ENCODE data around the gene PGAM2. TPM values are rescaled to one million over a fixed set of nuclear protein-coding genes. Genes with fewer than 3 reads are reported as not detected.
A peak's percentile ranks its signal among the peaks of the same experiment; 100 is the strongest.

PGAM2 gene
- total RNA-seq, 4 donors from 2014 or later: 0.57 to 1.6 (median 1.3) TPM; not detected in 1

- DNase-seq: no peak
Measured at GRCh38 chr7:44045226-44046014, 19.9 kb downstream of the PGAM2 start.

GRCh38 chr7:44044315-44045225 is 20.8 kb downstream of the PGAM2 start, which contains the start of gene DBNL:
Gene DBNL (plus strand): TSS chr7:44044702. CDS start chr7:44044738, 36 bp downstream.
- TF ChIP-seq CTCF (IDR thresholded peaks at IDR 0.05): no peak
- peak in 3 of 4 donors; percentile 75 to 90 (median 87) for TF ChIP-seq POLR2A (IDR thresholded peaks at IDR 0.05)
- intact Hi-C loops (cut with DNase I): no loop called here
- no peaks in the 10 kb centered on the region for H3K9me3 ChIP-seq
- WGBS, 2 donors: 0 to 1% methylated on average over 10 to 13 of the region's 74 CpGs
- H3K27me3 ChIP-seq: no peaks in the 10 kb centered on the region
- H3K4me1 ChIP-seq: peaks cover 25 to 70% (median 38%) of the 10 kb centered on the region in 3 donors
- peak within 1 kb of the TSS; percentile 78 to 94 (median 85) for H3K4me3 ChIP-seq
- peak within 1 kb of the TSS; percentile 96 to 99 (median 98) for H3K27ac ChIP-seq
- H3K36me3 ChIP-seq: peaks cover 0 to 20% (median 0%) of the 10 kb centered on the region in 3 donors
- DNase-seq: peak; percentile 74

More at GRCh38 chr7:44045226-44046014, 19.9 kb downstream of the PGAM2 start:
- Histone ChIP-seq H3K9me3 (no peaks in the 10 kb centered on the region), H3K4me3 (peak overlapping the region; percentile 78 to 94 (median 85)), H3K4me1 (peaks cover 25 to 71% (median 40%) of the 10 kb centered on the region in 3 donors), H3K36me3 (peaks cover 0 to 29% (median 6%) of the 10 kb centered on the region in 3 donors), H3K27ac (peak overlapping the region; percentile 96 to 99 (median 98)), H3K27me3 (no peaks in the 10 kb centered on the region)
- no peak for TF ChIP-seq POLR2A (IDR thresholded peaks at IDR 0.05)
- no peak for TF ChIP-seq CTCF (IDR thresholded peaks at IDR 0.05)
- intact Hi-C loops (cut with DNase I): no loop called here
- 20 to 26% methylated on average over 6 to 15 of the region's 15 CpGs for WGBS, 2 donors

- intact Hi-C loops (cut with DNase I): no loop called here
Measured at GRCh38 chr7:44043902-44044301, 21.5 kb downstream of the PGAM2 start.

GRCh38 chr7:44042221-44042620 is 23.1 kb downstream of the PGAM2 start:
- intact Hi-C loops (cut with DNase I): no loop called here
- no peak overlapping the region for H3K27ac ChIP-seq
- no peaks in the 10 kb centered on the region for H3K9me3 ChIP-seq
- H3K27me3 ChIP-seq: no peaks in the 10 kb centered on the region
- TF ChIP-seq CTCF (IDR thresholded peaks at IDR 0.05) (no peak), POLR2A (IDR thresholded peaks at IDR 0.05) (no peak)
- DNase-seq: no peak
- H3K4me3 ChIP-seq: no peak overlapping the region
- peaks cover 23 to 47% (median 25%) of the 10 kb centered on the region in 3 donors for H3K4me1 ChIP-seq
- 95 to 100% methylated on average over 2 of the region's 2 CpGs for WGBS, 2 donors
- H3K36me3 ChIP-seq: peaks cover 0 to 12% (median 0%) of the 10 kb centered on the region in 3 donors

More at GRCh38 chr7:44043902-44044301, 21.5 kb downstream of the PGAM2 start:
- peaks cover 0 to 14% (median 0%) of the 10 kb centered on the region in 3 donors for H3K36me3 ChIP-seq
- 19 to 29% methylated on average over 8 of the region's 8 CpGs for WGBS, 2 donors
- peaks cover 25 to 64% (median 37%) of the 10 kb centered on the region in 3 donors for H3K4me1 ChIP-seq
- no peak for DNase-seq
- H3K27ac ChIP-seq: peak overlapping the region; percentile 96 to 99 (median 98)
- TF ChIP-seq POLR2A (IDR thresholded peaks at IDR 0.05) (no peak), CTCF (IDR thresholded peaks at IDR 0.05) (no peak)
- no peaks in the 10 kb centered on the region for H3K27me3 ChIP-seq
- no peaks in the 10 kb centered on the region for H3K9me3 ChIP-seq
- peak overlapping the region; percentile 78 to 94 (median 85) for H3K4me3 ChIP-seq
